ENCODE data around the gene MVB12B. TPM values are rescaled to one million over a fixed set of nuclear protein-coding genes. Genes with fewer than 3 reads are reported as not detected.

The MVB12B gene
- total and polyA plus RNA-seq, 2 donors (not counting 1 experiment from before 2014, with no cell fraction given) = 2.5 to 2.6 TPM

DNA sequence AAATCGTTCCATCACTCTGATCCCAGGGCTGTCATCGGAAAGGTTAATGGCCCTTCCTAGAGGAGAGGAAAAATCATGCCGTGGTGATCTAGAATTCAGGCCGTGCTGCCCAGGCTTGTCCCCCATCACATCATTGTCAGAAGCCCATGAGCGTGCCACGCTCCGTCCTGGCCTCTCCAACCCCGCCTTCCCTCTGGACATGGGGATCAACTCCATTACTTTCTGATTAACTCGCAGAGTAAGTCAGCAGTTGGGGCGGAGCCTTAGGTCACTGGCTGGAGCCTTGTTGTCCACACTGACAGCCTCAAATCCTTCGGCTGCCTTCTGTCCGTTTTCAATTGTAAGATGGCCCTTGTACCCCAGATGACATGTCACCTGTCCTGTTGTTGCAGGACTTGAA is 75.0 kb downstream of the MVB12B start:
- Histone ChIP-seq H4K20me1 (ENCODE audit: control insufficient read depth, extremely low read depth, insufficient read depth, low read length) (no peaks in the 10 kb centered on the region), H3K4me3 (replicated peaks in 1 of 4; ENCODE audit: control extremely low read depth in 1 of 4, insufficient read depth in 1 of 4, low read depth in 3 of 4, low read length in 4 of 4) (no peak overlapping the region), H3K36me3 (ENCODE audit: control insufficient read depth, insufficient read depth, low read length) (no peaks in the 10 kb centered on the region), H3K9me3 (ENCODE audit: control insufficient read depth, insufficient read depth, low read depth, low read length) (no peaks in the 10 kb centered on the region), H3K9ac (ENCODE audit: insufficient read depth, low read length) (no peak overlapping the region), H3K27ac (ENCODE audit: insufficient read depth, low read length) (no peak overlapping the region), H3K4me1 (ENCODE audit: control insufficient read depth, extremely low read depth, insufficient read depth, low read length) (no peaks in the 10 kb centered on the region), H3K79me2 (ENCODE audit: control insufficient read depth, insufficient read depth, low read length) (no peaks in the 10 kb centered on the region), H3K27me3 (ENCODE audit: control insufficient read depth, insufficient read depth, low read length) (no peaks in the 10 kb centered on the region), H3K4me2 (ENCODE audit: extremely low read depth, insufficient read depth, low read length) (no peak overlapping the region), H2AFZ (ENCODE audit: low read length) (no peak overlapping the region)
- TF ChIP-seq EZH2 (IDR thresholded peaks at IDR 0.05; ENCODE audit: low read length, missing control alignments) = no peak
- TF ChIP-seq, protein P1, sequence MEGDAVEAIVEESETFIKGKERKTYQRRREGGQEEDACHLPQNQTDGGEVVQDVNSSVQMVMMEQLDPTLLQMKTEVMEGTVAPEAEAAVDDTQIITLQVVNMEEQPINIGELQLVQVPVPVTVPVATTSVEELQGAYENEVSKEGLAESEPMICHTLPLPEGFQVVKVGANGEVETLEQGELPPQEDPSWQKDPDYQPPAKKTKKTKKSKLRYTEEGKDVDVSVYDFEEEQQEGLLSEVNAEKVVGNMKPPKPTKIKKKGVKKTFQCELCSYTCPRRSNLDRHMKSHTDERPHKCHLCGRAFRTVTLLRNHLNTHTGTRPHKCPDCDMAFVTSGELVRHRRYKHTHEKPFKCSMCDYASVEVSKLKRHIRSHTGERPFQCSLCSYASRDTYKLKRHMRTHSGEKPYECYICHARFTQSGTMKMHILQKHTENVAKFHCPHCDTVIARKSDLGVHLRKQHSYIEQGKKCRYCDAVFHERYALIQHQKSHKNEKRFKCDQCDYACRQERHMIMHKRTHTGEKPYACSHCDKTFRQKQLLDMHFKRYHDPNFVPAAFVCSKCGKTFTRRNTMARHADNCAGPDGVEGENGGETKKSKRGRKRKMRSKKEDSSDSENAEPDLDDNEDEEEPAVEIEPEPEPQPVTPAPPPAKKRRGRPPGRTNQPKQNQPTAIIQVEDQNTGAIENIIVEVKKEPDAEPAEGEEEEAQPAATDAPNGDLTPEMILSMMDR (conservative IDR thresholded peaks at IDR 0.05 in 1 of 2, IDR thresholded peaks at IDR 0.05 in 1 of 2; ENCODE audit: low read depth in 1 of 2, low read length in 2 of 2) = no peak
- DNase-seq (ENCODE audit: low read depth in 2 of 2) = no peak

DNA sequence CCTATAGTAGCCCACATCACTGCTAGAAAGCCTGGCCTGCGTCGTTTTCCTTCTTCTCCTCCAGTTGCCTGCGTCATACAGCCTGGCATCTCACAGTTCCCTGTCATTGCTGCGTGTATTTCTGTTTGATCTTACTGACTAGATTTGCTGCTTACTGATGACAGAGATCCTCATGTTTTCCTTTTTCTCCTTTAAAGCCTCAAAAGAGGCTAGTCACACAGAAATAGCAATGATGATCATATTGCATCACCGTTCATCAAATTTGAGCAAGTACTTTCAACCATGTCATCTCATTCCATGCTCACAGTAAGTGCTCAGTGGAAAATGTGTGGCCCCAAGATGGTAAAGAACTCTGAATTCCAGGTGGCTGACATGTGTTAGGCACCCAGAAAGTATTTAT is 76.8 kb downstream of the MVB12B start:
- Histone ChIP-seq H3K36me3 (ENCODE audit: control insufficient read depth, insufficient read depth, low read length) (no peaks in the 10 kb centered on the region), H3K27ac (ENCODE audit: insufficient read depth, low read length) (no peak overlapping the region), H3K9me3 (ENCODE audit: control insufficient read depth, insufficient read depth, low read depth, low read length) (no peaks in the 10 kb centered on the region), H2AFZ (ENCODE audit: low read length) (no peak overlapping the region), H3K27me3 (ENCODE audit: control insufficient read depth, insufficient read depth, low read length) (no peaks in the 10 kb centered on the region), H3K4me3 (replicated peaks in 1 of 4; ENCODE audit: control extremely low read depth in 1 of 4, insufficient read depth in 1 of 4, low read depth in 3 of 4, low read length in 4 of 4) (no peak overlapping the region), H3K4me2 (ENCODE audit: extremely low read depth, insufficient read depth, low read length) (no peak overlapping the region), H3K79me2 (ENCODE audit: control insufficient read depth, insufficient read depth, low read length) (no peaks in the 10 kb centered on the region), H3K4me1 (ENCODE audit: control insufficient read depth, extremely low read depth, insufficient read depth, low read length) (no peaks in the 10 kb centered on the region), H4K20me1 (ENCODE audit: control insufficient read depth, extremely low read depth, insufficient read depth, low read length) (no peaks in the 10 kb centered on the region), H3K9ac (ENCODE audit: insufficient read depth, low read length) (no peak overlapping the region)
- TF ChIP-seq, protein P1 (conservative IDR thresholded peaks at IDR 0.05 in 1 of 2, IDR thresholded peaks at IDR 0.05 in 1 of 2; ENCODE audit: low read depth in 1 of 2, low read length in 2 of 2) = no peak
- no peak for TF ChIP-seq EZH2 (IDR thresholded peaks at IDR 0.05; ENCODE audit: low read length, missing control alignments)
- DNase-seq (ENCODE audit: low read depth in 2 of 2) = no peak

DNA sequence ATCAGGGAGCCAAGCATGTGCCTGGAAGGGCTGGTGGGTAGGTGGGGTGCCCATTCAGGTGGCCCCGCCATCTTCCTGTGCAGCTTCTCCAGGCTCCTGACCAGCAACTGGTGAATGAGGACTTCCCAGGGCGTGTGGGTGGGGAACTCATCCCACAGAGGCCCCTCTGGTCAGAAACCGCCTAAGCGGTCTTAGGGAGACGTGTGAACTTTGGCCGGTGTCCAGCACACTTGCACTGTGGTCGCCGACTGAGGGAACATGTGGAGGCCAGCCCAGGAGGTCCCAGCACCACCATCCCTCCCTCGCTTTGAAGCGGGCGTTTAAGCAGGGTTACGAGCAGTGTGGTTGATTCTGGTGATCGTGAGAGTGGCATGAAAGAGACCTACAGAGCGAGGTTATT is 77.8 kb downstream of the MVB12B start:
- H2AFZ ChIP-seq (ENCODE audit: low read length) = no peak overlapping the region
- no peaks in the 10 kb centered on the region for H4K20me1 ChIP-seq (ENCODE audit: control insufficient read depth, extremely low read depth, insufficient read depth, low read length)
- H3K9me3 ChIP-seq (ENCODE audit: control insufficient read depth, insufficient read depth, low read depth, low read length) = no peaks in the 10 kb centered on the region
- H3K79me2 ChIP-seq (ENCODE audit: control insufficient read depth, insufficient read depth, low read length) = no peaks in the 10 kb centered on the region
- no peaks in the 10 kb centered on the region for H3K36me3 ChIP-seq (ENCODE audit: control insufficient read depth, insufficient read depth, low read length)
- H3K9ac ChIP-seq (ENCODE audit: insufficient read depth, low read length) = no peak overlapping the region
- no peak overlapping the region for H3K4me2 ChIP-seq (ENCODE audit: extremely low read depth, insufficient read depth, low read length)
- TF ChIP-seq, protein P1 (conservative IDR thresholded peaks at IDR 0.05 in 1 of 2, IDR thresholded peaks at IDR 0.05 in 1 of 2; ENCODE audit: low read depth in 1 of 2, low read length in 2 of 2) = no peak
- TF ChIP-seq EZH2 (IDR thresholded peaks at IDR 0.05; ENCODE audit: low read length, missing control alignments) = no peak
- no peak overlapping the region for H3K27ac ChIP-seq (ENCODE audit: insufficient read depth, low read length)
- no peaks in the 10 kb centered on the region for H3K4me1 ChIP-seq (ENCODE audit: control insufficient read depth, extremely low read depth, insufficient read depth, low read length)
- H3K4me3 ChIP-seq (replicated peaks in 1 of 4; ENCODE audit: control extremely low read depth in 1 of 4, insufficient read depth in 1 of 4, low read depth in 3 of 4, low read length in 4 of 4) = no peak overlapping the region
- DNase-seq (ENCODE audit: low read depth in 2 of 2) = no peak
- no peaks in the 10 kb centered on the region for H3K27me3 ChIP-seq (ENCODE audit: control insufficient read depth, insufficient read depth, low read length)

All from fibroblast of lung (primary cell).